Jurkat, Clone E6-1 (cell line): ENCODE measurements around the gene HSBP1L1.
A peak's percentile ranks its signal among the peaks of the same experiment; 100 is the strongest.

Experiments used
- DNase-seq: peaks from one replicate; pipeline ENCODE4 v3.0.0-alpha.2; 2011; ENCODE audit warnings: low read depth, low spot score
- H3K4me3 ChIP-seq: 2 replicates; pipeline ENCODE4 v1.5.1; 2011; ENCODE audit warnings: mild to moderate bottlenecking, low read length, control low read depth, moderate library complexity

HSBP1L1 gene

DNA sequence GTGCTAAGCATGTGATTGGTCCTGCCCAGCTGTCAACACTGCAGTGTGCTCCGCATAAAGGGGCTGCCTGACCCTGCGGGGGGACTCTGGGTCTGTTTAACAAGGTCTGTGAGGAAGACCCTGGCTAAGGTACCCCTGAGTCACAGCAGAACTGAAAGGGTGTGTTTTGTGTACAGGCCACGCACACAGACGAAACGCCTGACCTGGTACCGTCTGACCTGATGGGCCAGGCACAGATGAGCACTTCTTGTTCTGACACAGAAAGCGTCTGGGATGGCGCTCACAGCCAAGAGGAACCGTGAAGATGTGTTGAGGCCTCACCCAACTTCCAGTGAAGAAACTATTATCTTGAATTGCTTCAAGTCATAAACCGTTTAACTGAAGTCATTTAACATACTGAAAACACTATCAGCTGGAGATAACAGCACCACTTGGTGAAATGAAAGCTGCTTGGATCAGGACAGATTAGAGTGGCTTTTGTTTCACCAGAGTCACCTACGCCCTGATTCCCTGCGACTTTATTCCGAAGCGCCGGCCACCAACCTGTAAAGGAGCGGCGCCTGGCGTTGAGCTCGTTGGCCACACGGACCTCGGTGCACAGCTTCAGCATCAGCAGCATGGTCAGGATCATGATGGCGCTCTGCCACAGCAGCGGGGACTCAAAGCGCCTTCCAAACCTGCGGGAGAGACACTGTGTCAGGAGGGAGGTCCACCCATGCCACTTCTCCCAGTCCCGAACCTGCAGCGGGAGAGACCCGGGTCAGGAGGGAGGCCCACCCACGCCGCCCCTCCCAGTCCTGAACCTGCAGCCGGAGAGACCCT, 21.4 kb upstream of the HSBP1L1 start:
- no peak overlapping the region for H3K4me3 ChIP-seq
- DNase-seq, result no peak

DNA sequence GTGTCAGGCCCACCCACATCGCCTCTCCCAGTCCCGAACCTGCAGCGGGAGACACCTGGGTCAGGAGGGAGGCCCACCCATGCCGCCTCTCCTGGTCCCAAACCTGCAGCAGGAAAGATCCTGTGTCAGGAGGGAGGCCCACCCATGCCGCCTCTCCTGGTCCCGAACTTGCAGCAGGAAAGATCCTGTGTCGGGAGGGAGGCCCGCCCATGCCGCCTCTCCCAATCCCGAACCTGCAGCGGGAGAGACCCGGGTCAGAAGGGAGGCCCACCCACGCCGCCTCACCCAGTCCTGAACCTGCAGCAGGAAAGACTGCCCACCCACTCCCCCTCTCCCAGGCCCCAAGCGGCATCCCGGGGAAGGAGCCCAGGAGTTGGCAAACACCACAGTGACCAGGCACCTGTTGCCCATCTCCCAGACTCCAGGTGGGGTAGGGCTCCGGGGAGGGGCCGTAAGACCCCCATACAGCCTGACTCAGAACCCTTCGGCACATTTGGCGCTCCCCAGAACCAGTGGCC, 20.8 kb upstream of the HSBP1L1 start:
- no peak overlapping the region for H3K4me3 ChIP-seq

DNA sequence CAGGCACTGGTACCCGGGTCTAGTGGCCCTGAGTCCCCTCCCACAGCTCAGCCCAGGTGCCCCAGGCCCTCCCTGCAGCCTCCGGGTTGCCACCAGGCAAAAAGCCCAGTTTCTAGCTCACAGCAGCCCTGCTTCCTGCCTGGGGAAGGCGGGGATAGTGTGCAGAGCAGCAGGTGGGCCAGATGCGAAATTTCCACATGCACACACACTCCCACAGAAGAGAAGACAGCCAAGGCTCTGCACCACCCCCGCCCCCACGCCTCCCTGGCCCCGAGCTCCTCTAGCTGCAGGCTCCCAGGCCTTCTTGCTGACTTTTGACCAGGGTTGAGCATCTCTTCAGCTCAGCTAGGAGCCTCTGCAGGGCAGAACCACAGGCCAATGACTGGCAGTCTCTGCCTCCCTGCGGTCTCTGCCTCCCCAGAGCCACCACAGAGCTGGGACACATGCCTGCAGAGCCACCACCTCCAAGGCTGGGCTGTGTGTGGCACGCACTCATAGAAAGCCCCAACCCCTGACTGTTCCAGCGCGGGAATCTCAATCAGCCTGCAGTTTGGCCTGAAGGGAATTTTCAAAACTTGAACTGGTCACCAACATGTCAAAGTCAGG, 20.2 kb upstream of the HSBP1L1 start:
- H3K4me3 ChIP-seq, result no peak overlapping the region
- peak; percentile 77 for DNase-seq

More for the DNA sequence above, 20.8 kb upstream of the HSBP1L1 start:
- no peak for DNase-seq

DNA sequence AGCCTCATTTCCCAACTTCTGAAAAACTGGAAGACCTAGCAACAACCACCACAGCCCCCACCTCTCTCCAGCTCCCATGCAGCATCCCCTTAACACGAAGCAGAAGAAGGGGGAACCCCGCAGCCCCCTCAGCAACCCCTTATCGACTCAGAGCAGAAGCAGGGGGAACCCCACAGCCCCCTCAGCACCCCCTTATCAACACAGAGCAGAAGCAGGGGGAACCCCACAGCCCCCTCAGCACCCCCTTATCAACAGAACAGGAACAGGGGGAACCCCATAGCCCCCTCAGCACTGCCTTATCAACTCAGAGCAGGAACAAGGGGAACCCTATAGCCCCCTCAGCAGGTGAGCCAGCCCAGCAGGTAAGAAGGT, 19.7 kb upstream of the HSBP1L1 start:
- no peak for DNase-seq
- H3K4me3 ChIP-seq, result no peak overlapping the region

DNA sequence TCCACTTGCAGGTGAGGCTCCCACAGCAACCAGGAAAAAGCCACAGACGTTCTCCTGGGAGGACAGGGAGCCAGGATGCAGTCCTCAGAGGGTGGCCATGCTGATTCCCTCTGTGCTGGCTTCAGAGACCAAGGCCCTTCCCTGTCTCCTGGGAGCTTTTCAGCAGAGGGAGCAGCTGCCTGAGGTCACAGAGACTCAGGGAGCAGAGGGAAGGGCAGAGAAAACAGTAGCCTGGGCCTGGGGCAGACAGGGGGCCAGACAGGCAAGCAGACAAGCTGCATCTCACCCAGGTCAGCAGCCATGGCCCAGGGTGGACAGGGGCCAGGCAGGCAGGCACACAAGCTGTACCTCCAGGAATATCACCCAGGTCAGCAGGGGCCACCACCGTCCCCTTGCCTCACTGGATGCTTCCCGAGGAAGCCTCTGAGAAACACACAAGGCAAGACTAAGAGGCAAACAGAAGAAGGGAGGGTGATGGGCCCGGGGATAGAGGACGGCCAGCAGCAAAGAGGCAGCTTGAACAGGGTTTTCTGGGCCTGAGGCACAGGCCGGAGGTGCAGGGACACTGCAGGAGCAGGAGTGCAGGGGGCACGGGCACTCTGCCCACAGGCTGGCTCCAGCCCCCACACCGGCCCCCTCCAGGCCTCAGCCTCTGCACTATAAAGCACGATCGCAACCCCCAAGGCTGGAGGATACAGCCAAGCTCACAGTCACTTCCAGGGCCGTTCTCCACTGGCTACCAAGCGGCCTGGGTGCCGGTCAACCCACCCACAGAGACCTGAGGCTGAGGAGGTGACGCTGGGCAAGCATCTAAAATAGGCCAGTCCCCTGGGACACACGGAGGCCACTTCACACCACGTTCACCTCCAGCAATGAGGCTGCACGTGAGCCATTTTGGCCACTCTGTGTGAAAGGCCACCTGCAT, 19.1 kb upstream of the HSBP1L1 start:
- DNase-seq, result no peak
- no peak overlapping the region for H3K4me3 ChIP-seq

DNA sequence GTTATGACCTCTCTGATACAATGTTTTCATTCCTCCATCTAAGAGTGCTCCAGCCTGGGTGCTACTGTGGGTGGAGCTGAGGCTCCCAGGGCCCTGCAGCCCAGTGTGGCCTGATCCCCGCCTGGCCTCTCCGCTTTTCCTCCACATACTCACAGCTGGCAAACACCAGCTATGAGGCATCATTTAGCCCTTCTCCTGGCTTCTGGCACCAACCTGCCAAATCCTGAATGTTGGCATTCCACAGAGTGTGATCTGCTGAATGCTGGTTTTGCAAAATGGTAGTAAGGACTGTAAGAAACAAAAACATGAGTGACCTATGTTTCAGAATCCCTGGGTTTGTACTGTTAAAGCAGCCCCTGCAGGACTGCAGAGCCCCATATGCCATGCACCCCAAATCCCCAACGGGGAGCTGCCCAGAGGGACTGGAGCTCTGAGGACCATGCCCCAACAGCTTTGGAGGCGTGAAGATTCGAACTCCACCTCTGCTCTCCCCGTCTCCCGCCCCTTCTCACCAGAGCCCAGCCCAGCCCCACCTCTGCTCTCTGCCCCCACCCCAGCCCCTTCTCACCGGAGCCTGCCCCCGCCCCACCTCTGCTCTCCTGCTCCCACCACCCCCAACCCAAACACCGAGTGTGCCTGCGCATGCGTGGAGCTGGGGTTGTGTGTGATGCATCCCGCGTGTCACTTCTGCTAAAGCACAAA, 17.2 kb upstream of the HSBP1L1 start:
- H3K4me3 ChIP-seq, result no peak overlapping the region
- DNase-seq, result no peak

DNA sequence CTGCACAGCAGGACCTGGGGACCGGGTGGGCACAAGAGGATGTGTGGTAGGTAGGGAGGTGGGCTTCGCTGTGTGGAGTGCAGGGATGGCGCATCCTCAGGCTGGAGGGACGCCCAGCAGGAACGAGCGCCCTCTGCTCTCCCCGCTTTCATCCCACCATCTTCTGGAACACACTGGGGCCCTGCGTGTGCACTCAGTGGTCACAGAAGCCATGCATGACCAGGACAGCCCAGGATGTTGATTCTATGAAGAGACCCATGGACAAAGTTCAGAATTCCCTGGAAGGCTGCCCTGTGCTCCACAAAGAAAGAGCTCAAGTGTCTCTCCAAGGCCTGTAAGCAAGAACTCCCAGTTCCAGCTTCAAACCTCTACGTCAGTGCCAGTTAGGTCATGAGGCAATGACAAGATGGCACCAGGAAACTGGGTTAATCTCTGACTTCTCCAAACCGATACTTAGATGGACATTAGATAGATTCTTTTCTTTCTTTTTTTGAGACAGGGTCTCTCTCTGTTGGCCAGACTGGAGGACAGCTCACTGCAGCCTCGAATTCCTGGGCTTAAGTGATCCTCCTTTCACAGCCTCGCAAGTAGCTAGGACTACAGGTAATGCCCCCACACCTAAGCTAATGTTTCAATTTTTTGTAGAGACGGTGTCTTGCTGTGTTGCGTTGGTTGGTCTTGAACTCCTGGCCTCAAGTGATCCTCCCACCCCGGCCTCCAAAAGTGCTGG, 16.4 kb upstream of the HSBP1L1 start:
- DNase-seq, result no peak
- no peak overlapping the region for H3K4me3 ChIP-seq

DNA sequence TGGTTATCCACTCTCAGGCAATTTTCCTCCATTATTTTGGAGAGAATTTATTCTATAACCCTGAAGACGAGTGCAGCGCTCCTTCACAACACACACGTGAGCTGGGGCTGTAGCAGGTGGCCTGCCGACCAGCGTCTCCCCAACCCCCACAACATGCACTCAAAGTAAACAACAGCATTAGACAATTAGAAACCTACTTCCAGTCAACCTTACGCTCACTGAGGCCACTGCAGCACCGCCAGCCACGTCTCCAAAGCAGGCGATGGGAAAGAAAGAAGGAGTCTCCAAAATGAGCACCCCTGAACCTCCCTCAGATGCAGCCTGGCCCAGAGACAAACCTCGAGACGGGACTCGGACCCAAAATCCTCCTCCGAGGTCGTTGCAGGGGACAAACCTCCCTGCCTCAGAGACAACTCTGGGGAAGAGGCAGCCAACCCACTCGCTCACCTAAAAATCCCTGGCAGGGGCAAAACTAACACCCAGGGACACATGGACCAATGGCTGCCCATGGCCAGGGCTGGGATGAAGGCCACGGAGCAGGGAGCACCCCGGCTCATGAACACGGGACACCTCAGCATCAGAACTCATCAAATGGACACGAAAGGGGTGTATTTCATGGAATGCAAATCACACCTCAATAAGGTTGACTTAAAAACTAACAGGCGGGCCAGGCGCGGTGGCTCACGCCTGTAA, 15.6 kb upstream of the HSBP1L1 start:
- no peak for DNase-seq
- H3K4me3 ChIP-seq, result no peak overlapping the region

DNA sequence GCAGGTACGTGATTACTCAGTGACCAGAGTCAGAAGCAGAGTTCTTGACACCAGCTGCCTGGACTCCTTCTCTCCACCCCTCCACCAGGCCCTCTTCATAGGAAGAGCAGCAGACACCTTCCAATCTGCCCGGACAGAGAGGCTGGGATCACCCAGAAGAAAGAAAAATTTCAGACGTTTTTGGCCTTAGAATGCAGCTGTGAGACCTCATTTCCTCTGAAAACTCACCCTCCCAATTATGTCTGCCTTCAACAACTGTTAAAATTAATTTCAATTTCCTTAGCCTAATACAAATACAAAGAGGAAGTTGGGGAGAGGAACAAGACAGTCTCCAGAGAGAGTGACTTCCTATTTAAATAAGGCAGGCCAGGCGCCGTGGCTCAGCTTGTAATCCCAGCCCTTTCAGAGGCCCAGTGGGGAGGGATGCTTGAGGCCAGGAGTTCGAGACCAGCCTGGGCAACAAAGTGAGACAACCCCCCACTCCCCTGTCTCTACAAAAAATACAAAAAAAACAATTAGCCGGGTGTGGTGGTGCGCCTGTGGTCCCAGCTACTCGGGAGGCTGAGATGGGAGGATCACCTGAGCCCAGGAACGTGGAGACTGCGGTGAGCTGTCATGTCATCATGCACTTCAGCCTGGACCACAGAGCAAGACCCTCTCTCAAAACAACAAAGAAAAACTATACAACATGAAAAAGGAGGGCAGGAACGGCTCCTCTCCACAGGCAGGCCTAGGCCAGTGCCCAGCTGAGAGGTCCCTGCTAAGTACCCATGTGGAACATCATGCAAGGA, 14.6 kb upstream of the HSBP1L1 start:
- peak overlapping the region; percentile 47 for H3K4me3 ChIP-seq
- DNase-seq, result no peak

DNA sequence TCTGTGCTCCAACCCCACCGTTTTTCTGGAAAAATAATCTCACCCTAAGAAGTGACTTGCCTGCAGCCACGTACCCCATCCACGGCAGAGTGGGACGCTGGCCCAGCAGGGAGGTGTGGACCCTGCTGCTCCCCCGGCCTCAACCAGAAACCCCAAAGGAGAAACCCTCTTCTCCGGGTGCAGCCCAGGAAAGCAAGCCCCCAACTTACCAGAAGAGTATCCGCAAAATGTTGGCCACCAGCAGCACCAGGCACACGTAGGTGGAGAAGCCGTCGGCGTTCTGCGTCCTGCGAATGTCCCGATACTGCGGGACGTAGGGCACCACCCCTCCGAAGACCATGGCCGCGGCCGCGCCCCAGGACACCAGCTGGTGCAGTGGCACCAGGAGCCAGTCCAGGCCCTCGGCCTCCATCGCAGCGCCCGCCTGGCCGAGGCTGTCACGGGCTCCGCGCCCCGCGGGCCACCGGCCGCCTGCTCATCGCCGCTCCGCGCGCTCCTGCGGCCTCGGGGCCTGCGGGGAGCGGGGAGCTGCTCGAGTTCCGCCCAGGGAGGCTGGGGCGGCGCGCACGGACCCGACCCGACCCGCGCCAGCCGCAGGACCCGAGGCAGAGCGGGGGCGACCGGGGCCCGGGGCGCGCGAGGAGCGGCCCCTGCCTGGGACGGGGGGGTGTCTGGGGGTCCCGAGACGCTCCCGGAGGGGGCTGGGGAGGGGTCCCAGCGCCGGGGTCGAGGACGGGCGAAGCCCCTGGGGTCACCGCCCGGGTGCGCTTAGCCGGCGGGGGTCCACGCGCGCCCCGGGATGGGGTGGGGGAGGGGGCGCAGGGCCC, 13.7 kb upstream of the HSBP1L1 start:
- no peak for DNase-seq
- peak overlapping the region; percentile 47 for H3K4me3 ChIP-seq

DNA sequence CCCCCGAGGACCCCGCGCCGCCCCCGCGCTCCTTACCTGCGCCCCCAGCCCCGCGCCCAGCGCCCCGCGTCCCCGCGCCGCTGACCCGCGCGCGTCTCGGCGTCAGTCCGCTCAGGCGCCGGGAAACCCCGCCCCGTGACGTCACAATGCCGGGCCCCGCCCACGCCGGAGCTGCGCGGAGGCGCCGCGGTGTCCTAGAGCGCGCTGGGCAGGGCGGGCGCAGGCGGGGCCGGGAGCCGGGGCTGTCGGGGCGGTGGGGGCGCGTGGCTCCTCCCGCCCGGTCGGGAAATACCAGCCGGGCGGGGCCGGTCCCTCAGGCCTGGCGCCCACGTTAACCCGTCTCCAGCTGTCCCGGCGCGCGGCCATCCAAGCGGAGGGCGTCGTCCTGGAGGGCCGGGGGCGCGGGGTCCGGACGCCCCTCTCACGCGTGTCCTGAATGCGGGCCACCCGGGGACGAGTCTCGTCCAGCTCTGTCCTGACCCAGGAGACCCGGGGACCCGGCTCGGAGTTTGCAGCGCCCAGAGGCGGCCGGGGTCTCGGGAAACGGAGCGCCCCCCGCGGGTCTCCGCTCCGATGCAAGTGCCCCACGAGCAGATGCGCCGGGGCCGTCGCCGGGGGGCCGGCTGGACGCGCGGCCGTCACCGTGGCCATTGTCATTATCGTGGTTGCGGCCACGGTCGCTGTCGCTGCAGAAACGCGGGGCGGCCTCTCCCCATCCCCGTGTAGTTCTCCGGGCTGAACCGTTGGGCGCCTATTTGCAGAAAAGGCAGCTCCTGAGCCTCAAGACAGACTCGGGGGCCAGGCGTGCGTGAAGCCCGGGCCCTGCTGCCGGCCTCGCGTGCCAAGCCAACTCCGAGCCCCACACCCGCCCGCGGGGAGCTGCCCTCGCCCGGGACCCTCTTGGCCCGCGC, 12.6 kb upstream of the HSBP1L1 start, which contains the start of gene SLC66A2:
TSS of gene SLC66A2 (minus strand) at position 109 of the 911 bp plus-strand sequence. CDS start 727 bp downstream, outside the sequence.
- H3K4me3 ChIP-seq, result peak within 1 kb of the TSS; percentile 59
- DNase-seq, result peak; percentile 63

DNA sequence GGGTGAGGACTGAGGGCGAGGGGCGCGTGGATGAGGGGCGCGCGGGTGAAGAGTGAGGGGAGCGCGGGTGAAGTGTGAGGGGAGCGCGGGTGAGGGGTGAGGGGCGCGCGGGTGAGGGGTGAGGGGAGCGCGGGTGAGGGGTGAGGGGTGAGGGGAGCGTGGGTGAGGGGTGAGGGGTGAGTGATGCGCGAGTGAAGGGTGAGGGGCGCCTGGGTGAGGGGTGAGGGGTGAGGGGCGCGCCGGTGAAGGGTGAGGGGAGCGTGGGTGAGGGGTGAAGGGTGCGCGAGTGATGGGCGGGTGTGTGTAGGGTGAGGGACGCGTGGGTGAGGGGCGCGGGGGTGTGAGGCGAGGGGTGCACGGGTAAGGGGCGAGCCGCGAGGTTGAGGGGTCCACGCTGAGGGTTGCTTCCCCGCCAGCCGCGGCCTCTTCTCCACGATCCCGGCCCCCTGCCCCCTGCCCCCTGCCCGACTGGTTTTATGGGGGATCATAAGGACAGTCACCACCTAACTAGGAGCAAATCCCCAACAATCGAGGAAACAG, 11.9 kb upstream of the HSBP1L1 start:
- peak overlapping the region; percentile 59; the same call in 1 of the 2 replicates for H3K4me3 ChIP-seq
- no peak for DNase-seq

DNA sequence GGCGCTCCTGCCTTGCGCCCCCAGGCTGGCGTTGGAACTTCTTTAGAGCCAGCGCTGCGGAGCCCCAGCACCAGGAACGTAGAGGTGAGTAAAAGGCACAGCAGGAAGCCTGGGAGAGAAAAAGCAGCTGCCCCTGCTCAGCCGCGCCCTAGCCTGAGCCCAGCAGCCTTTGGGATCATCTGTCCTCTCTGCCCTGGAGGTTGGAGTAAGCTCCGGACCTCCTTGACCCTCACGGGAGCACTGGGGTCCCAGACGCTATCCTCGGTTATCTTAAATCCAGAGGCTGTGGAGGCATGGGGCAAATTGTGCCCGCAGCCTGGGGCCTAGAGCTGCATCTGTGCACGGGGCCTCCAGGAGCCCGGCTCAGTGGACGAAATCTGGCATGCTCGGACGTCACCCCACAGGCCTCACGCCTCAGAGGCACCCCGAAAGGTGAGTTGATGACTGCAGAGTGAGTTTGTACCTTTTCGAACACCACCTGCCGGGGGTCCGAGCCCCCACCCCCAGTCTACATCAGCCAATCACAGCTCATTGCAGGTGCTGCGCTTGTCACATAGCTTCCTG, 11.4 kb upstream of the HSBP1L1 start:
- no peak for DNase-seq
- no peak overlapping the region for H3K4me3 ChIP-seq

DNA sequence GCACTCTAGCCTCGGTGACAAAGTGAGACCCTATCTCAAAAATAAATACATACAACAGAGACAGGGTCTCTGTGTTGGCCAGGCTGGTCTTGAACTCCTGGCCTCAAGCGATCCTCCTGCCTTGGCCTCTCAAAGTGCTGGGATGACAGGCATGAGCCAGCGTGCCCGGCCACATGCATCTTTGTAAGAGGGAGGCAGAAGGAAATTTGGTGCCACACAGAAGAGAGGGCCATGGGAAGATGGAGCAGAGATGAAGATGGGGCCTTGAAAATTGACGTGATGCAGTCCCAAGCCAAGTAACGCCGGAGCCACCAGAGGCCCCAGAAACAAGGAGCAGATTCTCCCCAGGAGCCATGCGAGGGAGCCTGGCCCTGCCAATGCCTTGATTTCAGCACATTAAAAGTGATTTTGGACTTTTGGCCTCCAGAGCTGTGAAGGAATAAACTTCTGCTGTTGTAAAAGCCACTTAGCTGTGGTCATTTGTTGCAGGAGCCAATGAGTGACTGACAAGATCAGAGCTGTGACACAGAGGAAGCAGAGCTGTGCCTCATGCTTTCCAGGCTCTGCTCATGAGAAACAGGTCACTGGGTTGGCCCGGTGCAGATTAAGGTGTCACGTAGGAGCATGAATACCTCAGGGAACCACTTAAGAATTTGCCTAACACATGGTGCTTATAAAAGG, 10.3 kb upstream of the HSBP1L1 start:
- H3K4me3 ChIP-seq, result no peak overlapping the region
- no peak for DNase-seq
